ENCODE results near the gene ZNF451.
"Not testable (repeated sequence)": the region's sequence is repeated elsewhere in the genome, so short reads cannot be mapped to it uniquely, and the experiment has no call there.

Gene ZNF451, protein sequence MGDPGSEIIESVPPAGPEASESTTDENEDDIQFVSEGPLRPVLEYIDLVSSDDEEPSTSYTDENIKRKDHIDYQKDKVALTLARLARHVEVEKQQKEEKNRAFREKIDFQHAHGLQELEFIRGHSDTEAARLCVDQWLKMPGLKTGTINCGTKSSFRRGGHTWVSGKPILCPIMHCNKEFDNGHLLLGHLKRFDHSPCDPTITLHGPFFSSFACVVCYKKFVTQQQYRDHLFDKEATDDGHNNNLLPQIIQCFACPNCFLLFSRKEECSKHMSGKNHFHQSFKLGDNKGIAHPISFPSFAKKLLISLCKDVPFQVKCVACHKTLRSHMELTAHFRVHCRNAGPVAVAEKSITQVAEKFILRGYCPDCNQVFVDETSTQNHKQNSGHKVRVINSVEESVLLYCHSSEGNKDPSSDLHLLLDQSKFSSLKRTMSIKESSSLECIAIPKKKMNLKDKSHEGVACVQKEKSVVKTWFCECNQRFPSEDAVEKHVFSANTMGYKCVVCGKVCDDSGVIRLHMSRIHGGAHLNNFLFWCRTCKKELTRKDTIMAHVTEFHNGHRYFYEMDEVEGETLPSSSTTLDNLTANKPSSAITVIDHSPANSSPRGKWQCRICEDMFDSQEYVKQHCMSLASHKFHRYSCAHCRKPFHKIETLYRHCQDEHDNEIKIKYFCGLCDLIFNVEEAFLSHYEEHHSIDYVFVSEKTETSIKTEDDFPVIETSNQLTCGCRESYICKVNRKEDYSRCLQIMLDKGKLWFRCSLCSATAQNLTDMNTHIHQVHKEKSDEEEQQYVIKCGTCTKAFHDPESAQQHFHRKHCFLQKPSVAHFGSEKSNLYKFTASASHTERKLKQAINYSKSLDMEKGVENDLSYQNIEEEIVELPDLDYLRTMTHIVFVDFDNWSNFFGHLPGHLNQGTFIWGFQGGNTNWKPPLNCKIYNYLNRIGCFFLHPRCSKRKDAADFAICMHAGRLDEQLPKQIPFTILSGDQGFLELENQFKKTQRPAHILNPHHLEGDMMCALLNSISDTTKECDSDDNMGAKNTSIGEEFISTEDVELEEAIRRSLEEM

DNA sequence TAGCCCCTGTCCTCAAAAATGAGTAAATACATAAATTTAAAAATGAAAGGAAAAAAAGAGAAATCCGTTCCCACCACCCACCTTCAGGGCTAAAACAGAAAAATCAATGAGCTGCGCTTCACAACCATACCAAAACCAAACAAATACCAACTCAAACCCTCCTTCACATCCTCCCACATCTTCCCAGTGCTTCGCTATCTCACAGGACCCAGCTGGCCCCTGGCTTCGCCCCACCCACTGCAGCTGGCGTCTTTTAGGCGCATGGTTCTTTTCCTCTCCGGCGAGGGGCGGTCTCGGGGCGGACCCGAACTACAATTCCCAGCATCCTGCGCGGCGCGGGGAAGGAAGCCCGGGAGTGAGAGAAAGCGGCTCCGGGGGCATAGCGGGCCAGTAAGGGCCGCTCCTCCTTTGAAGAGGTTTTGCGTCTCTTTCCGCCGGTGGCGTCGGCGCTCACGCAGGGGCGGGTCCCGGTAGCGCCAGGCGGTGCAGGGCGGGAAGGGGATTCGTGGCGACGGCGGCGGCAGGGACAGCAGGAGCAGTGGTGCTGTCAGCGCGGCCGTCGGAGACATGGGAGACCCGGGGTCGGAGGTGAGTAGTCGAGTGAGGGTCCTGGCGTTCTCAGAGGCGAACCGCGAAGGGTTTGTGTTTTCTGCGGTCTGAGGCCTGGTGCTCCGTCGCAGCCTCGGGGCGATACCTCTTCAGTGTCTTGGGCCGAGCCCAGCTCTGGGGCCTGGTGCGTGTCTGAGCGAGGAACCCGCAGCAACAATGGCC, at the start of gene ZNF451:
Gene ZNF451, plus strand, starts transcription at position 502 of the 771 bp plus-strand sequence. Its CDS starts 66 bp downstream, at position 568.
- H3K27me3 ChIP-seq (ENCODE audit: control insufficient read depth, insufficient read depth, low read length) = no peaks in the 10 kb centered on the region
- H3K4me3 ChIP-seq (ENCODE audit: low read length) = no peak within 1 kb of the TSS
- H3K9me3 ChIP-seq (ENCODE audit: control insufficient read depth, low read length) = no peaks in the 10 kb centered on the region
- H3K9ac ChIP-seq (ENCODE audit: low read length) = peak within 1 kb of the TSS; percentile 52
- H3K4me1 ChIP-seq (ENCODE audit: control insufficient read depth, insufficient read depth, low read length) = peaks cover 3% of the 10 kb centered on the region
- no peaks in the 10 kb centered on the region for H3K36me3 ChIP-seq (ENCODE audit: control insufficient read depth, insufficient read depth, low read length)

DNA sequence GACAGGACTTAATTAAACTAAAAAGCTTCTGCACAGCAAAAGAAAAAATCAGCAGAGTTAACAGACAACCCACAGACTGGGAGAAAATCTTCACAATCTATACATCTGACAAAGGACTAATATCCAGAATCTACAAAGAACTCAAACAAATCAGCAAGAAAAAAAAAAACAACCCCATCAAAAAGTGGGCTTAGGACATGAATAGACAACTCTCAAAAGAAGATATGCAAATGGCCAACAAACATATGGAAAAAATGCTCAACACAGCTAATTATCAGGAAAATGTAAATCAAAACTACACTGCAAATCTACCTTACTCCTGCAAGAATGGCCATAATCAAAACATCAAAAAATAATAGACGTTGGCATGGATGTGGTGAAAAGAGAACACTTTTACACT, 45.9 kb upstream of the ZNF451 start:
- H3K36me3 ChIP-seq (ENCODE audit: control insufficient read depth, insufficient read depth, low read length); H3K4me3 ChIP-seq (ENCODE audit: low read length); H3K4me1 ChIP-seq (ENCODE audit: control insufficient read depth, insufficient read depth, low read length); H3K27me3 ChIP-seq (ENCODE audit: control insufficient read depth, insufficient read depth, low read length); H3K9ac ChIP-seq (ENCODE audit: low read length); H3K9me3 ChIP-seq (ENCODE audit: control insufficient read depth, low read length): not testable (repeated sequence)

DNA sequence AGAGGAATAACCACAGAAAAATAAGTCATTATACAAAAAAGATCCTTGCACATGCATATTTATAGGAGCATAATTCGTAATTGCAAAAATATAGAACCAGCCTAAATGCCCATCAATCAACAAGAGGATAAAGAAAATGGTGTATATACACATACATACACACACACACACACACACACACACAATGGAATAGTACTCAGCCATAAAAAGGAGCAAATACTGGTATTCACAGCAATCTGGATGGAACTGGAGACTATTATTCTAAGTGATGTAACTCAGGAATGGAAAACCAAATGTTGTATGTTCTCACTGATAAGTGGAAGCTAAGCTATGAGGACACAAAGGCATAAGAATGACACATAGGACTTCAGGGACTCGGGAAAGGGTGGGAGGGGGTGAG, 45.4 kb upstream of the ZNF451 start:
- Histone ChIP-seq H3K4me3 (ENCODE audit: low read length) (no peak overlapping the region), H3K9me3 (ENCODE audit: control insufficient read depth, low read length) (no peaks in the 10 kb centered on the region), H3K9ac (ENCODE audit: low read length) (no peak overlapping the region), H3K36me3 (ENCODE audit: control insufficient read depth, insufficient read depth, low read length) (no peaks in the 10 kb centered on the region), H3K4me1 (ENCODE audit: control insufficient read depth, insufficient read depth, low read length) (no peaks in the 10 kb centered on the region), H3K27me3 (ENCODE audit: control insufficient read depth, insufficient read depth, low read length) (no peaks in the 10 kb centered on the region)

DNA sequence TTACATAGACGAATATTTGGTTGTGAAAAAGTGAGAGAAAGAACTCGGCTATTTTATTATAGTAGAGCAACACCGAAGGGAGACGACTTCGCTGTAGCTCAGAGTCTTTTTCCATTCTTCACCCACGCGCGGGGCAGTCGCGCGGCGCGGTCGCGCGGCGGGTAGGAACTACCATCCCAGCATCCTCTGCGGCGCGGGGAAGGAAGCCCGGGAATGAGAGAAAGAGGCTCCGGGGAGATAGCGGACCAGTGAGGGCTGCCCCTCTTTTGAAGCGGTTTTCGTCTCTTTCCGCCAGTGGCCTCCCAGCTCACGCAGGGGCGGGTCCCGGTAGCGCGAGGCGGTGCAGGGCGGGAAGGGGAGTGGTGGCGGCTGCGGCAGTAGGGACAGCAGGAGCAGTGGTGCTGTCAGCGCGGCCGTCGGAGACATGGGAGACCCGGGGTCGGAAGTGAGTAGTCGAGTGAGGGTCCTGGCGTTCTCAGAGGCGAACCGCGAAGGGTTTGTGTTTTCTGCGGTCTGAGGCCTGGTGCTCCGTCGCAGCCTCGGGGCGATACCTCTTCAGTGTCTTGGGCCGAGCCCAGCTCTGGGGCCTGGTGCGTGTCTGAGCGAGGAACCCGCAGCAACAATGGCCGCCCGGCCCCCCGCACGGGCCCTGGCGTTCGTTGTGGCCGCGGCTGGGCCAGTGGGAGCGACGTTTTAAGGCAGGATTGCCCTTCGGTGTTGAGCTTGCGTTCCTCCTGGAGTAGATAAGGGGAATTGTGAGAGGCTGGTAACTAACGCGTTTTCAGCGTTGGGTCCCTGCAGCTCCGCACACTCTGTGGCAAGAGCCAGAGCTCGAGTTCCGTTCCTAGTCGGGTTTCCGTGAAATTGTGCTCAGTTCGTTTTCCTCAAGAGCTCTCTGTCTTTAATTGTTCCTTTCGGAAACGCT, 43.4 kb upstream of the ZNF451 start, which contains the start of gene KIAA1586:
Gene KIAA1586, plus strand, starts transcription at position 362 of the 925 bp plus-strand sequence. Its CDS starts 63 bp downstream, at position 425.
- H3K36me3 ChIP-seq (ENCODE audit: control insufficient read depth, insufficient read depth, low read length); H3K27me3 ChIP-seq (ENCODE audit: control insufficient read depth, insufficient read depth, low read length); H3K4me1 ChIP-seq (ENCODE audit: control insufficient read depth, insufficient read depth, low read length); H3K9me3 ChIP-seq (ENCODE audit: control insufficient read depth, low read length): not testable (repeated sequence)
- Histone ChIP-seq H3K4me3 (ENCODE audit: low read length) (peak within 1 kb of the TSS; percentile 60), H3K9ac (ENCODE audit: low read length) (peak within 1 kb of the TSS; percentile 28)

DNA sequence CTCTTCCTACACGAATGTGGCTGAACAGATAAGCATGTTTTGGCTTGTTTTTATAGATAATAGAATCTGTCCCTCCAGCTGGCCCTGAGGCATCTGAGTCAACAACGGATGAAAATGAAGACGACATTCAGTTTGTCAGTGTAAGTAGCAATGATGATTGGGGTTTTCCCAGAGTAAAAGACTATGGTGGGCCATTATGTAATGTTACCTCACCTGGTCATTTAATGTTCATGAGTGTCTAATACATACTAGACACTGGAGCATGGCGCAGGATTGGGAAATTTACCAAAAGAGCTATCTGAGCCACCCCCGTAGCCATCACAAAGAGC, 42.8 kb upstream of the ZNF451 start:
- not testable (repeated sequence) for H3K9ac ChIP-seq (ENCODE audit: low read length); H3K4me1 ChIP-seq (ENCODE audit: control insufficient read depth, insufficient read depth, low read length); H3K36me3 ChIP-seq (ENCODE audit: control insufficient read depth, insufficient read depth, low read length); H3K9me3 ChIP-seq (ENCODE audit: control insufficient read depth, low read length); H3K4me3 ChIP-seq (ENCODE audit: low read length); H3K27me3 ChIP-seq (ENCODE audit: control insufficient read depth, insufficient read depth, low read length)

DNA sequence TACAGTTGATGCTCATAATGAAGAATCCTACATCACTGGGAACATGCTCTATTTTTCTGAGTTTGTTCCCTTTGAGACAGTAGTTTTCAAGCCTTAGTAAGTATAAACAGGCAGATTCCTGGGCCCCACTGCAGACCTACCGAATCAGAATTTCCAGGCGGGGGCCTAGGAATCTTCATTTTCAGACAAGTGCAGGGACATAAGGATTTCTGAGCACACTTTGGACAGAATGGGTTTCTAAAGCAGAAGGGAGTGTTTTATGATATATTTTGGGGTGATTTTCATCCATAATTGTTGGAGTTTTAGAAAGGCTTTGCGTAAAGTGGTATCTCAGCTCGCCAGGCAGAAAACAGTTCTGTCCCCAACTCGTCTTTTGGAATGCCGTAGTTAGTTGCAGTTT, 42.1 kb upstream of the ZNF451 start:
- H3K36me3 ChIP-seq (ENCODE audit: control insufficient read depth, insufficient read depth, low read length); H3K27me3 ChIP-seq (ENCODE audit: control insufficient read depth, insufficient read depth, low read length); H3K4me1 ChIP-seq (ENCODE audit: control insufficient read depth, insufficient read depth, low read length); H3K4me3 ChIP-seq (ENCODE audit: low read length); H3K9ac ChIP-seq (ENCODE audit: low read length); H3K9me3 ChIP-seq (ENCODE audit: control insufficient read depth, low read length): not testable (repeated sequence)

DNA sequence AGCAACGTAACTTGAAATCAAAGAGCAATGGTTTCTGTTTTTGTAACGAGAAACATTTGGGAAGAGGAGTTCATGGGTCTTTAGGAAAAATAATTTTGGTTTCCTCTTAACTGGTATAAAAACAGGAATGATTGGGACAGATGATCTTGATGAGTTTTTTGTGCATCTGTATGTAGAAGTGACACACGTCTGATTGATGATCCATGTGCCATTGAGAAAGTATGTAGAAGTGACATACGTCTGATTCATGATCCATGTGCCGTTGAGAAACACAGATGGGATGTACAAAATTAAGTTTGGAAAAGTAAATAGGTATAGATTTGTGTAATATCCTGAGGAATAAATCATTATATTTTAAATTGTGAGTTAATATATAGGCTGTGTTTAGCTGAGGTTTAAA, 41.4 kb upstream of the ZNF451 start:
- Histone ChIP-seq H3K4me1 (ENCODE audit: control insufficient read depth, insufficient read depth, low read length) (no peaks in the 10 kb centered on the region), H3K9ac (ENCODE audit: low read length) (no peak overlapping the region), H3K9me3 (ENCODE audit: control insufficient read depth, low read length) (no peaks in the 10 kb centered on the region), H3K27me3 (ENCODE audit: control insufficient read depth, insufficient read depth, low read length) (no peaks in the 10 kb centered on the region), H3K4me3 (ENCODE audit: low read length) (no peak overlapping the region), H3K36me3 (ENCODE audit: control insufficient read depth, insufficient read depth, low read length) (no peaks in the 10 kb centered on the region)

DNA sequence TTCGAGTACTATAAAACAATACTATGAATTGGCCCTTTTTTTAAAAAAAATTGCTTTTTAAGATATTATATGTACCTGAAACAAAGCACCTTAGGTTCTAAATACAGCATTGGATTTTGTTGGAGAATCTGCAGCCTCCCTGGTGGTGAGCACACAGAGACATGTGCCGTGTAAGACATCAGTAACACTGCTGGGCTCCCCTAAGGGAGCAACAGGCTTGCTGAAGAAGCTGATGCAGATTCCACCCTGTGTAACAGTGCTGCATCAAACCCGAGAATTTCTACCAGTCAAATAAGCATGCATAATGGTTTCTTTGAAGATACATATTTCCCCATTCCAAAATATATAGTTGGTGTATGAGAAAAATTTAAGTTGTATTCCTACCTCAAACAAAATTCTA, 26.1 kb upstream of the ZNF451 start:
- Histone ChIP-seq H3K9ac (ENCODE audit: low read length) (no peak overlapping the region), H3K9me3 (ENCODE audit: control insufficient read depth, low read length) (no peaks in the 10 kb centered on the region), H3K36me3 (ENCODE audit: control insufficient read depth, insufficient read depth, low read length) (no peaks in the 10 kb centered on the region), H3K4me1 (ENCODE audit: control insufficient read depth, insufficient read depth, low read length) (no peaks in the 10 kb centered on the region), H3K4me3 (ENCODE audit: low read length) (no peak overlapping the region), H3K27me3 (ENCODE audit: control insufficient read depth, insufficient read depth, low read length) (no peaks in the 10 kb centered on the region)

DNA sequence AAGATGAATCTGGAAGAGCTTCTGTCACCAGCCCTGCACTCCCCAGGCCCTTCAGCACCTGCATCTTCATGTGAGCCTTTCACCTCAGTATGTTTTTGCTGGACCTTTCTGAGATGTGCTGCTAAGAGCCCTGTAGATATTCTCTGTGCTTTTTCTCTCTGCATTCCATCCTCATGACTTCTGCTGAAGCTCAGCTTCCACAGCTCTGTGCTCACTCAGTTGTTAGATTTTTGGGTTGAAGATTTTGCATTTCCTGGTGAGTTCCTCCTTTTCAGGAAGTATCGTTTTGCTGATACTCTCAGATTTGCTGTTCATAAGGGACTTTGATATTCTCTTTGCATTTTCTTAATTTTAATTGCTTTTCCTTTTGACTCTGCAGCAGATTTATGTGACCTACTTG, 25.2 kb upstream of the ZNF451 start:
- Histone ChIP-seq H3K27me3 (ENCODE audit: control insufficient read depth, insufficient read depth, low read length) (no peaks in the 10 kb centered on the region), H3K9me3 (ENCODE audit: control insufficient read depth, low read length) (no peaks in the 10 kb centered on the region), H3K4me3 (ENCODE audit: low read length) (no peak overlapping the region), H3K36me3 (ENCODE audit: control insufficient read depth, insufficient read depth, low read length) (no peaks in the 10 kb centered on the region), H3K9ac (ENCODE audit: low read length) (no peak overlapping the region), H3K4me1 (ENCODE audit: control insufficient read depth, insufficient read depth, low read length) (no peaks in the 10 kb centered on the region)

DNA sequence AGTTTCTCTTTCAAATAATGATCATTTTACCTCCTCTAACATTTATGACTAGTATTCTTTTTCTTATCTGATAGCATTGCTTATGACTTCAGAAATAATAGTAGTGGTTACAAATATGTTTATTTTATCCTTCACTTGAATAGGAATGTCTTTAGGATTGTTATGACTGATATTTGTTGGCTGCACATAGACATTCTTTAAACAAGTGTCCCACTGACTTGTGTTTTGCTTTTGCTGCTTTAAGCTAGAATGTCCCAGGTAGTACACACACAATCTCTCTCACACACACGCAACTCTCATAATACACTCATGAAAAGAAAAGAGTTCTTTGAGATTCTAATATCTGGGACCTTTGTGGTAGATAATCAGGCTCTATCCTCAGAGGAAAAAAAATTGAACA, 21.9 kb upstream of the ZNF451 start:
- Histone ChIP-seq H3K9me3 (ENCODE audit: control insufficient read depth, low read length) (no peaks in the 10 kb centered on the region), H3K9ac (ENCODE audit: low read length) (no peak overlapping the region), H3K36me3 (ENCODE audit: control insufficient read depth, insufficient read depth, low read length) (no peaks in the 10 kb centered on the region), H3K4me1 (ENCODE audit: control insufficient read depth, insufficient read depth, low read length) (no peaks in the 10 kb centered on the region), H3K27me3 (ENCODE audit: control insufficient read depth, insufficient read depth, low read length) (no peaks in the 10 kb centered on the region), H3K4me3 (ENCODE audit: low read length) (no peak overlapping the region)

DNA sequence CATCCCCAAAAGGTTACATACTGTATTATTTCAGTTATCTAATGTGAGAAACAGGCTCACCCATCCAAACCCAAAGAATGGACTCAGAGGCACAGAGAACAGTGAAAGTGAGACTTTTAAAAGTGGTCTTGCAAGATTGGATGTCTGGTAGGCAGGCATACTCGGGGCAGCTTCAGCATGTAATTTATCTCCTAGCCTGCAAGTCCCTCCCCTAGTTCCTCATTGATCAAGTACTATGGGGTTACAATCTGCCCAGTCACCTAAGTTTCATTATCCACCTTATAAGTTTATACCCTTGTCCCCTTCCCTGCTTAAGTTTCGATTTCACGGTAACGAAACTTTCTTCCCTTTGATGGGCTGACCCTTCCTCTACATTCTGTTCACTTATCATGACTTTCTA, 20.8 kb upstream of the ZNF451 start:
- Histone ChIP-seq H3K36me3 (ENCODE audit: control insufficient read depth, insufficient read depth, low read length) (no peaks in the 10 kb centered on the region), H3K4me1 (ENCODE audit: control insufficient read depth, insufficient read depth, low read length) (no peaks in the 10 kb centered on the region), H3K9me3 (ENCODE audit: control insufficient read depth, low read length) (no peaks in the 10 kb centered on the region), H3K9ac (ENCODE audit: low read length) (no peak overlapping the region), H3K27me3 (ENCODE audit: control insufficient read depth, insufficient read depth, low read length) (no peaks in the 10 kb centered on the region), H3K4me3 (ENCODE audit: low read length) (no peak overlapping the region)
